ENCODE data around the gene TSPAN7. TPM values are rescaled to one million over a fixed set of nuclear protein-coding genes. Genes with fewer than 3 reads are reported as not detected.

Gene TSPAN7
- total RNA-seq, 2 donors from 2014 or later = 0.60 to 0.62 TPM

GRCh38 chrX:38561951-38562719 is 793 bp downstream of the TSPAN7 start:
- no peak overlapping the region for H3K27ac Mint-ChIP-seq
- H3K36me3 Mint-ChIP-seq (ENCODE audit: insufficient read depth in 2 of 2) = no peaks in the 10 kb centered on the region
- peak overlapping the region; percentile 88 to 91 for H3K4me3 Mint-ChIP-seq
- no peaks in the 10 kb centered on the region for H3K27me3 Mint-ChIP-seq (ENCODE audit: low read depth)
- DNase-seq (peak; percentile 2 to 7), ATAC-seq (replicated peaks in 1 of 2) (no peak)
- H3K4me1 Mint-ChIP-seq (ENCODE audit: low read depth) = no peaks in the 10 kb centered on the region
- no peaks in the 10 kb centered on the region for H3K9me3 Mint-ChIP-seq

- no peak overlapping the region for H3K27ac Mint-ChIP-seq
- ATAC-seq (replicated peaks in 1 of 2) (no peak), DNase-seq (no peak)
- no peak overlapping the region for H3K4me3 Mint-ChIP-seq
- peaks cover 5% of the 10 kb centered on the region for H3K27me3 Mint-ChIP-seq (ENCODE audit: low read depth)
- H3K36me3 Mint-ChIP-seq (ENCODE audit: insufficient read depth in 2 of 2) = no peaks in the 10 kb centered on the region
- H3K4me1 Mint-ChIP-seq (ENCODE audit: low read depth) = no peaks in the 10 kb centered on the region
- no peaks in the 10 kb centered on the region for H3K9me3 Mint-ChIP-seq
Measured at GRCh38 chrX:38563030-38563429, 1.7 kb downstream of the TSPAN7 start.

- no peak overlapping the region for H3K27ac Mint-ChIP-seq
- ATAC-seq (replicated peaks in 1 of 2) (no peak), DNase-seq (no peak)
- H3K4me1 Mint-ChIP-seq (ENCODE audit: low read depth) = no peaks in the 10 kb centered on the region
- peaks cover 18% of the 10 kb centered on the region for H3K27me3 Mint-ChIP-seq (ENCODE audit: low read depth)
- H3K4me3 Mint-ChIP-seq = no peak overlapping the region
- H3K9me3 Mint-ChIP-seq = peaks cover 0 to 2% of the 10 kb centered on the region in 2 donors
- no peaks in the 10 kb centered on the region for H3K36me3 Mint-ChIP-seq (ENCODE audit: insufficient read depth in 2 of 2)
Measured at GRCh38 chrX:38570396-38570795, 9.1 kb downstream of the TSPAN7 start.

- H3K27me3 Mint-ChIP-seq (ENCODE audit: low read depth) = peaks cover 18% of the 10 kb centered on the region
- ATAC-seq (replicated peaks in 1 of 2) (no peak), DNase-seq (no peak)
- no peaks in the 10 kb centered on the region for H3K36me3 Mint-ChIP-seq (ENCODE audit: insufficient read depth in 2 of 2)
- no peaks in the 10 kb centered on the region for H3K4me1 Mint-ChIP-seq (ENCODE audit: low read depth)
- peaks cover 0 to 2% of the 10 kb centered on the region in 2 donors for H3K9me3 Mint-ChIP-seq
- H3K4me3 Mint-ChIP-seq = no peak overlapping the region
- H3K27ac Mint-ChIP-seq = no peak overlapping the region
Measured at GRCh38 chrX:38571058-38571457, 9.7 kb downstream of the TSPAN7 start.

- Mint-ChIP-seq H3K9me3 (no peaks in the 10 kb centered on the region), H3K27ac (no peak overlapping the region), H3K4me1 (ENCODE audit: low read depth) (no peaks in the 10 kb centered on the region), H3K36me3 (ENCODE audit: insufficient read depth in 2 of 2) (no peaks in the 10 kb centered on the region), H3K4me3 (no peak overlapping the region), H3K27me3 (ENCODE audit: low read depth) (peaks cover 12% of the 10 kb centered on the region)
- DNase-seq (no peak), ATAC-seq (replicated peaks in 1 of 2) (no peak)
Measured at GRCh38 chrX:38574858-38575257, 13.5 kb downstream of the TSPAN7 start.

- H3K27me3 Mint-ChIP-seq (ENCODE audit: low read depth) = peaks cover 12% of the 10 kb centered on the region
- H3K9me3 Mint-ChIP-seq = no peaks in the 10 kb centered on the region
Measured at GRCh38 chrX:38575888-38576287, 14.5 kb downstream of the TSPAN7 start.

GRCh38 chrX:38577738-38578137 is 16.4 kb downstream of the TSPAN7 start:
- Mint-ChIP-seq H3K9me3 (no peaks in the 10 kb centered on the region), H3K36me3 (ENCODE audit: insufficient read depth in 2 of 2) (no peaks in the 10 kb centered on the region), H3K4me1 (ENCODE audit: low read depth) (no peaks in the 10 kb centered on the region), H3K27me3 (ENCODE audit: low read depth) (peaks cover 15% of the 10 kb centered on the region), H3K27ac (no peak overlapping the region), H3K4me3 (no peak overlapping the region)
- DNase-seq = no peak
- ATAC-seq (replicated peaks in 1 of 2) = no peak

More at GRCh38 chrX:38575888-38576287, 14.5 kb downstream of the TSPAN7 start:
- Mint-ChIP-seq H3K27ac (no peak overlapping the region), H3K36me3 (ENCODE audit: insufficient read depth in 2 of 2) (no peaks in the 10 kb centered on the region), H3K4me3 (no peak overlapping the region), H3K4me1 (ENCODE audit: low read depth) (no peaks in the 10 kb centered on the region)
- ATAC-seq (replicated peaks in 1 of 2) = no peak
- DNase-seq = no peak

GRCh38 chrX:38578167-38578566 is 16.8 kb downstream of the TSPAN7 start:
- Mint-ChIP-seq H3K9me3 (no peaks in the 10 kb centered on the region), H3K4me1 (ENCODE audit: low read depth) (no peaks in the 10 kb centered on the region), H3K27me3 (ENCODE audit: low read depth) (peaks cover 19% of the 10 kb centered on the region), H3K4me3 (no peak overlapping the region), H3K36me3 (ENCODE audit: insufficient read depth in 2 of 2) (no peaks in the 10 kb centered on the region), H3K27ac (no peak overlapping the region)
- DNase-seq (no peak), ATAC-seq (replicated peaks in 1 of 2) (no peak)

GRCh38 chrX:38583181-38583580 is 21.8 kb downstream of the TSPAN7 start:
- H3K4me1 Mint-ChIP-seq (ENCODE audit: low read depth) = no peaks in the 10 kb centered on the region
- H3K36me3 Mint-ChIP-seq (ENCODE audit: insufficient read depth in 2 of 2) = no peaks in the 10 kb centered on the region
- H3K9me3 Mint-ChIP-seq = no peaks in the 10 kb centered on the region
- H3K27ac Mint-ChIP-seq = no peak overlapping the region
- no peak overlapping the region for H3K4me3 Mint-ChIP-seq
- H3K27me3 Mint-ChIP-seq (ENCODE audit: low read depth) = peaks cover 10% of the 10 kb centered on the region
- ATAC-seq (replicated peaks in 1 of 2) (no peak), DNase-seq (no peak)

- Mint-ChIP-seq H3K27ac (no peak overlapping the region), H3K9me3 (peaks cover 2 to 3% of the 10 kb centered on the region in 2 donors), H3K4me1 (ENCODE audit: low read depth) (no peaks in the 10 kb centered on the region), H3K27me3 (ENCODE audit: low read depth) (peaks cover 31% of the 10 kb centered on the region), H3K36me3 (ENCODE audit: insufficient read depth in 2 of 2) (no peaks in the 10 kb centered on the region), H3K4me3 (no peak overlapping the region)
- ATAC-seq (replicated peaks in 1 of 2) (no peak), DNase-seq (no peak)
Measured at GRCh38 chrX:38594434-38594833, 33.1 kb downstream of the TSPAN7 start.

GRCh38 chrX:38595801-38596200 is 34.5 kb downstream of the TSPAN7 start:
- ATAC-seq (replicated peaks in 1 of 2) = no peak
- H3K27me3 Mint-ChIP-seq (ENCODE audit: low read depth) = peaks cover 40% of the 10 kb centered on the region

GRCh38 chrX:38596939-38597338 is 35.6 kb downstream of the TSPAN7 start:
- no peak overlapping the region for H3K27ac Mint-ChIP-seq
- no peaks in the 10 kb centered on the region for H3K4me1 Mint-ChIP-seq (ENCODE audit: low read depth)
- peaks cover 0 to 3% of the 10 kb centered on the region in 2 donors for H3K9me3 Mint-ChIP-seq
- peaks cover 44% of the 10 kb centered on the region for H3K27me3 Mint-ChIP-seq (ENCODE audit: low read depth)
- H3K4me3 Mint-ChIP-seq = no peak overlapping the region
- DNase-seq = no peak
- H3K36me3 Mint-ChIP-seq (ENCODE audit: insufficient read depth in 2 of 2) = no peaks in the 10 kb centered on the region
- ATAC-seq (replicated peaks in 1 of 2) = no peak

More at GRCh38 chrX:38595801-38596200, 34.5 kb downstream of the TSPAN7 start:
- Mint-ChIP-seq H3K4me3 (no peak overlapping the region), H3K27ac (no peak overlapping the region), H3K9me3 (peaks cover 2 to 3% of the 10 kb centered on the region in 2 donors), H3K36me3 (ENCODE audit: insufficient read depth in 2 of 2) (no peaks in the 10 kb centered on the region), H3K4me1 (ENCODE audit: low read depth) (no peaks in the 10 kb centered on the region)
- DNase-seq = no peak

GRCh38 chrX:38599796-38600755 is 38.7 kb downstream of the TSPAN7 start:
- DNase-seq = no peak
- Mint-ChIP-seq H3K9me3 (peaks cover 0 to 3% of the 10 kb centered on the region in 2 donors), H3K36me3 (ENCODE audit: insufficient read depth in 2 of 2) (no peaks in the 10 kb centered on the region), H3K4me1 (ENCODE audit: low read depth) (no peaks in the 10 kb centered on the region), H3K27me3 (ENCODE audit: low read depth) (peaks cover 43% of the 10 kb centered on the region), H3K4me3 (no peak overlapping the region), H3K27ac (no peak overlapping the region)
- ATAC-seq (replicated peaks in 1 of 2) = no peak

All from activated T-cell treated with anti-CD3 and anti-CD28 coated beads, Interleukin-2, amount 50 U/mL, for 72 hours (primary cell).